ENCODE measurements around the gene GRIK4.

Gene GRIK4

GRCh38 chr11:120917559-120918239 lies 406.2 kb downstream of the GRIK4 start:
- no peak for DNase-seq (ENCODE audit: insufficient read length)
- peak; percentile 73 for FAIRE-seq
- TF ChIP-seq TAF1 (IDR thresholded peaks at IDR 0.05; ENCODE audit: borderline replicate concordance, low read depth, low read length): no peak
- no peak for TF ChIP-seq POLR2AphosphoS5 (IDR thresholded peaks at IDR 0.05; ENCODE audit: low read depth, low read length)
- TF ChIP-seq POLR2A (IDR thresholded peaks at IDR 0.05; ENCODE audit: low read depth, low read length): no peak

- FAIRE-seq (peak; percentile 61), DNase-seq (ENCODE audit: insufficient read length) (no peak)
- no peak for TF ChIP-seq POLR2AphosphoS5 (IDR thresholded peaks at IDR 0.05; ENCODE audit: low read depth, low read length)
- TF ChIP-seq POLR2A (IDR thresholded peaks at IDR 0.05; ENCODE audit: low read depth, low read length): no peak
- TF ChIP-seq TAF1 (IDR thresholded peaks at IDR 0.05; ENCODE audit: borderline replicate concordance, low read depth, low read length): no peak
Measured at GRCh38 chr11:120918257-120918656, 406.7 kb downstream of the GRIK4 start.

- no peak for FAIRE-seq
- no peak for TF ChIP-seq TAF1 (IDR thresholded peaks at IDR 0.05; ENCODE audit: borderline replicate concordance, low read depth, low read length)
- TF ChIP-seq POLR2A (IDR thresholded peaks at IDR 0.05; ENCODE audit: low read depth, low read length): no peak
- TF ChIP-seq POLR2AphosphoS5 (IDR thresholded peaks at IDR 0.05; ENCODE audit: low read depth, low read length): no peak
- DNase-seq (ENCODE audit: insufficient read length): no peak
Measured at GRCh38 chr11:120919045-120919444, 407.5 kb downstream of the GRIK4 start.

- FAIRE-seq (peak; percentile 24), DNase-seq (ENCODE audit: insufficient read length) (no peak)
- TF ChIP-seq TAF1 (IDR thresholded peaks at IDR 0.05; ENCODE audit: borderline replicate concordance, low read depth, low read length) (no peak), POLR2AphosphoS5 (IDR thresholded peaks at IDR 0.05; ENCODE audit: low read depth, low read length) (no peak), POLR2A (IDR thresholded peaks at IDR 0.05; ENCODE audit: low read depth, low read length) (no peak)
Measured at GRCh38 chr11:120919566-120919965, 408.0 kb downstream of the GRIK4 start.

GRCh38 chr11:120923866-120924508 lies 412.4 kb downstream of the GRIK4 start:
- no peak for DNase-seq (ENCODE audit: insufficient read length)
- TF ChIP-seq POLR2AphosphoS5 (IDR thresholded peaks at IDR 0.05; ENCODE audit: low read depth, low read length): no peak
- no peak for TF ChIP-seq POLR2A (IDR thresholded peaks at IDR 0.05; ENCODE audit: low read depth, low read length)
- no peak for TF ChIP-seq TAF1 (IDR thresholded peaks at IDR 0.05; ENCODE audit: borderline replicate concordance, low read depth, low read length)
- FAIRE-seq: no peak

- no peak for TF ChIP-seq POLR2A (IDR thresholded peaks at IDR 0.05; ENCODE audit: low read depth, low read length)
- TF ChIP-seq TAF1 (IDR thresholded peaks at IDR 0.05; ENCODE audit: borderline replicate concordance, low read depth, low read length): no peak
- no peak for TF ChIP-seq POLR2AphosphoS5 (IDR thresholded peaks at IDR 0.05; ENCODE audit: low read depth, low read length)
- FAIRE-seq: peak; percentile 89
- DNase-seq (ENCODE audit: insufficient read length): peak; percentile 68
Measured at GRCh38 chr11:120925944-120926343, 414.4 kb downstream of the GRIK4 start.

- TF ChIP-seq TAF1 (IDR thresholded peaks at IDR 0.05; ENCODE audit: borderline replicate concordance, low read depth, low read length): no peak
- no peak for TF ChIP-seq POLR2AphosphoS5 (IDR thresholded peaks at IDR 0.05; ENCODE audit: low read depth, low read length)
- no peak for TF ChIP-seq POLR2A (IDR thresholded peaks at IDR 0.05; ENCODE audit: low read depth, low read length)
- DNase-seq (ENCODE audit: insufficient read length): no peak
- no peak for FAIRE-seq
Measured at GRCh38 chr11:120928627-120929026, 417.1 kb downstream of the GRIK4 start.

- DNase-seq (ENCODE audit: insufficient read length) (no peak), FAIRE-seq (no peak)
- no peak for TF ChIP-seq TAF1 (IDR thresholded peaks at IDR 0.05; ENCODE audit: borderline replicate concordance, low read depth, low read length)
- TF ChIP-seq POLR2A (IDR thresholded peaks at IDR 0.05; ENCODE audit: low read depth, low read length): no peak
- TF ChIP-seq POLR2AphosphoS5 (IDR thresholded peaks at IDR 0.05; ENCODE audit: low read depth, low read length): no peak
Measured at GRCh38 chr11:120929090-120929489, 417.5 kb downstream of the GRIK4 start.

- no peak for TF ChIP-seq TAF1 (IDR thresholded peaks at IDR 0.05; ENCODE audit: borderline replicate concordance, low read depth, low read length)
- no peak for TF ChIP-seq POLR2AphosphoS5 (IDR thresholded peaks at IDR 0.05; ENCODE audit: low read depth, low read length)
- no peak for TF ChIP-seq POLR2A (IDR thresholded peaks at IDR 0.05; ENCODE audit: low read depth, low read length)
- peak; percentile 89 for FAIRE-seq
Measured at GRCh38 chr11:120929664-120930154, 418.2 kb downstream of the GRIK4 start.

GRCh38 chr11:120931057-120931779 lies 419.7 kb downstream of the GRIK4 start:
- no peak for FAIRE-seq
- TF ChIP-seq TAF1 (IDR thresholded peaks at IDR 0.05; ENCODE audit: borderline replicate concordance, low read depth, low read length) (no peak), POLR2AphosphoS5 (IDR thresholded peaks at IDR 0.05; ENCODE audit: low read depth, low read length) (no peak), POLR2A (IDR thresholded peaks at IDR 0.05; ENCODE audit: low read depth, low read length) (no peak)
- no peak for DNase-seq (ENCODE audit: insufficient read length)

More at GRCh38 chr11:120929664-120930154, 418.2 kb downstream of the GRIK4 start:
- DNase-seq (ENCODE audit: insufficient read length): peak; percentile 41

- DNase-seq (ENCODE audit: insufficient read length) (no peak), FAIRE-seq (no peak)
- TF ChIP-seq POLR2A (IDR thresholded peaks at IDR 0.05; ENCODE audit: low read depth, low read length): no peak
- no peak for TF ChIP-seq TAF1 (IDR thresholded peaks at IDR 0.05; ENCODE audit: borderline replicate concordance, low read depth, low read length)
- no peak for TF ChIP-seq POLR2AphosphoS5 (IDR thresholded peaks at IDR 0.05; ENCODE audit: low read depth, low read length)
Measured at GRCh38 chr11:120932305-120932915, 420.9 kb downstream of the GRIK4 start.

Data from GM12892 (cell line).